DND-41 (cell line): ENCODE data around the gene ZNF33A.

Experiments
- CTCF ChIP-seq: IDR thresholded peaks from 2 replicates; pipeline ENCODE4 v1.5.1; 2012; ENCODE audit warnings: borderline replicate concordance, low read length, moderate library complexity, mild to moderate bottlenecking; ENCODE audit not compliant: poor library complexity, severe bottlenecking; ENCODE audit errors: extremely low read depth
- EZH2 ChIP-seq: IDR thresholded peaks from 3 replicates; pipeline ENCODE4 v1.6.1; 2012; ENCODE audit warnings: borderline replicate concordance, low read depth, mild to moderate bottlenecking, moderate library complexity, low read length, inconsistent platforms; ENCODE audit not compliant: severe bottlenecking

GRCh38 chr10:37975401-37975991 is 35.0 kb upstream of the ZNF33A start:
- TF ChIP-seq CTCF, result no peak
- TF ChIP-seq EZH2, result no peak
